H7 (cell line): ENCODE measurements around the gene TRIM32. TPM values are rescaled to one million over a fixed set of nuclear protein-coding genes. Genes with fewer than 3 reads are reported as not detected.

Source experiments
- DNase-seq: peaks from one replicate; pipeline ENCODE4 v3.0.0; 2012
- H3K27me3 ChIP-seq: 2 replicates; pipeline ENCODE4 v1.6.0; 2011; ENCODE audit warnings: mild to moderate bottlenecking, low read length; ENCODE audit not compliant: control insufficient read depth, insufficient read depth
- H3K36me3 ChIP-seq: replicated peaks from 2 replicates; pipeline ENCODE4 v1.5.1; 2011; ENCODE audit warnings: low read length; ENCODE audit not compliant: control insufficient read depth, insufficient read depth
- H3K4me3 ChIP-seq: 2 replicates; pipeline ENCODE4 v1.5.1; 2011; ENCODE audit warnings: low read depth, mild to moderate bottlenecking, control low read depth, low read length, moderate library complexity; ENCODE audit not compliant: insufficient read depth
- total RNA-seq: library from RNA; depleted of rRNA; stranded (reverse); fragments of >200 nt; shearing (Covaris generic); gene quantifications from 2 replicates; pipeline ENCODE4 v1.2.3, GENCODE V29; 2014

Gene TRIM32
- total RNA-seq, 1 experiment from 2014 or later = 13.6 TPM

DNA sequence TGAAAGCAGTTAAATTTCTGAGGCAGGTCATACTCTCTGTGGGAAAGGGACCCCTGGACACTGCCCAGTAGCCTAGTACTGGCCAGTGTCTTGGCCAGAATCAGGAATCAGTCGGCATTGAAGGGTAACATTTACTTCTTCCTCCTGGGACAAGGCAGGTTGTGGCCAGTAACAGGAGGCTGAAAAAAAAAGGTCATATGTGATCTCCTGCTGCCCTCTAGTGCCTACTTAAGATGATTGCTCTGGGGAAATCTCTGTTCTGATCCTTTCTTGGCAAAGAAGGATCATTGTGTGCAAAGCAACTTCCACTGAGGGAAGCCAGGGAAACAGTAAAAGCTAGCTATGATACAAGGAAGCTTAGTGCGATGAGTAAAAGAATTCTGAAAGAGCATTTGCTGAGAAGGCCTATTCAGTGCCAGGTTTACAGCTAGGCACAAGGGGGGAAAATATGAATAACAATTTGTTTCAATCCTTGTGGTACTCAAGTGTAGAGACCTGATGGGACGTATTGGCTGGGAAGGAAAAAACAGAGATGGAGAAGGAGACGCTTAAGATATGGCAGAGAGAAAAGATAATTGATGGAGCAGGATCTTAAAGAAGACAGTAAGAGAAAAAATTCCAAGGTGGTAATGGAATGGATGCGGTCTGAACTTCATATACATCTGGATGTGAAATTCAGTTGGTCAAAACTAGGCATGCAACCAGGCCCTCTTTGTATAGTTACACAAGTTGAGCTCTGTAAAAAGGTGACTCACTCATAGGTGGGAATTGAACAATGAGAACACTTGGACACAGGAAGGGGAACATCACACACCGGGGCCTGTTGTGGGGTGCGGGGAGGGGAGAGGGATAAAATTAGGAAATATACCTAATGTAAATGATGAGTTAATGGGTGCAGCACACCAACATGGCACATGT, 25.8 kb upstream of the TRIM32 start:
- no peaks in the 10 kb centered on the region for H3K27me3 ChIP-seq
- H3K4me3 ChIP-seq = no peak overlapping the region
- DNase-seq = peak; percentile 48
- H3K36me3 ChIP-seq = no peaks in the 10 kb centered on the region

GRCh38 chr9:116662646-116663310, 24.3 kb upstream of the TRIM32 start:
- H3K27me3 ChIP-seq = no peaks in the 10 kb centered on the region
- DNase-seq = no peak

GRCh38 chr9:116663581-116663980, 23.5 kb upstream of the TRIM32 start:
- DNase-seq = no peak

More at GRCh38 chr9:116662646-116663310, 24.3 kb upstream of the TRIM32 start:
- no peaks in the 10 kb centered on the region for H3K36me3 ChIP-seq
- no peak overlapping the region for H3K4me3 ChIP-seq

GRCh38 chr9:116668970-116669695, 18.0 kb upstream of the TRIM32 start:
- DNase-seq = no peak
- Histone ChIP-seq H3K36me3 (no peaks in the 10 kb centered on the region), H3K4me3 (no peak overlapping the region), H3K27me3 (no peaks in the 10 kb centered on the region)

More at GRCh38 chr9:116663581-116663980, 23.5 kb upstream of the TRIM32 start:
- Histone ChIP-seq H3K36me3 (no peaks in the 10 kb centered on the region), H3K27me3 (no peaks in the 10 kb centered on the region), H3K4me3 (no peak overlapping the region)

- Histone ChIP-seq H3K36me3 (no peaks in the 10 kb centered on the region), H3K4me3 (no peak overlapping the region), H3K27me3 (no peaks in the 10 kb centered on the region)
- no peak for DNase-seq
These were observed 15.5 kb upstream of the TRIM32 start for GRCh38 chr9:116671605-116672004.

DNA sequence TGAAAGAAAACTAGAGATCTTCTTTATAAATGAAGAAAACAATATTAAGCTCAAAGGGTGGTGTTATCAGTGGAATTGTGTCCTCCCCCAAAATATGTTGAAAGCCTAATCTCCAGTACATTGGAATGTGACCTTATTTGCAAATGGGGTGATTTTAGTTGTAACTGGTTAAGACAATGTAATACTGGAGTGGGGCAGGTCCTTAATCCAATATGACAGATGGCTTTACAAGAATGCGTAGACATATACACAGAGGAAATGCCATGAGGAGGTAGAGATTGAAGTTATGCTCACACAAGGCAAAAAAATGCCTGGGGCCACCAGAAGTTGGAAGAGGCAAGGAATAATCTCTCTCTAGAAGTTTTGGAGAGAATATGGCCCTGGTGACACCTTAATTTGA, 13.7 kb upstream of the TRIM32 start:
- Histone ChIP-seq H3K36me3 (no peaks in the 10 kb centered on the region), H3K27me3 (no peaks in the 10 kb centered on the region), H3K4me3 (no peak overlapping the region)
- no peak for DNase-seq

GRCh38 chr9:116674210-116674980, 12.7 kb upstream of the TRIM32 start:
- no peak for DNase-seq

DNA sequence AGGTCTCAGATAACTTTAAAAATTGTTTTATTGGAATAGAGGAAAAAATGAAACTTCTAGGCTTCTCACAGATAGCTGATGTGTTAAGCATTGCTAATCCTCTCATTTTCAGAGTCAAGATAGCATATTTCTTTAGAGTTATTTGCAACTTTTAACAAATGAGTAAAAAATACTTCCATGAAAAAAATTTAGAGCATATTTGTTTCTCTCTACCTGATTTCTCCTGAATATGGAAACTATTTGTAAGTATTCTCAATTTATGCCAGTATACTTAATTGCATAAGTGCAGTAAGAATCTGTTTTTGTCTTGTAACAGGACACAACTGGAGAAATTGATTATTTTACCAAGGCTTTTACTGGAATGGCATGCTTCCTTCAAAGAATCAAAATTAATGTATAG, 3.6 kb upstream of the TRIM32 start:
- DNase-seq = no peak
- no peaks in the 10 kb centered on the region for H3K36me3 ChIP-seq
- H3K27me3 ChIP-seq = peaks cover 1% of the 10 kb centered on the region; the same call in 1 of the 2 replicates
- H3K4me3 ChIP-seq = no peak overlapping the region

More at GRCh38 chr9:116674210-116674980, 12.7 kb upstream of the TRIM32 start:
- H3K36me3 ChIP-seq = no peaks in the 10 kb centered on the region
- H3K27me3 ChIP-seq = no peaks in the 10 kb centered on the region
- H3K4me3 ChIP-seq = no peak overlapping the region

DNA sequence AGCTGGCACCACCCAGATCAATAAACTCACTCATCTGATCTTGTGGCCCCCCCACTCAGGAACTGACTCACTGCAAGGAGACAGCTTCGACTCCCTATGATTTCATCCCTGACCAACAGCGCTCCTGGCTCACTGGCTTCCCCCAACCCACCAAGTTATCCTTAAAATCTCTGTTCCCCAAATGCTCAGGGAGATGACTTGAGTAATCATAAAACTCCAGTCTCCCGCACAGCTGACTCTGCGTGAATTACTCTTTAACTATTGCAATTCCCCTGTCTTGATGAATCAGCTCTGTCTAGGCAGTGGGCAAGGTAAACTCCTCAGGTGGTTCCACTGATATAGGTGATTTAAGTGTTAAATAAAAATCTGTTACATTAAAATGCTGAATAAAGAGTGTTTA, 1.9 kb upstream of the TRIM32 start:
- H3K27me3 ChIP-seq = peaks cover 1% of the 10 kb centered on the region; the same call in 1 of the 2 replicates
- no peak for DNase-seq

DNA sequence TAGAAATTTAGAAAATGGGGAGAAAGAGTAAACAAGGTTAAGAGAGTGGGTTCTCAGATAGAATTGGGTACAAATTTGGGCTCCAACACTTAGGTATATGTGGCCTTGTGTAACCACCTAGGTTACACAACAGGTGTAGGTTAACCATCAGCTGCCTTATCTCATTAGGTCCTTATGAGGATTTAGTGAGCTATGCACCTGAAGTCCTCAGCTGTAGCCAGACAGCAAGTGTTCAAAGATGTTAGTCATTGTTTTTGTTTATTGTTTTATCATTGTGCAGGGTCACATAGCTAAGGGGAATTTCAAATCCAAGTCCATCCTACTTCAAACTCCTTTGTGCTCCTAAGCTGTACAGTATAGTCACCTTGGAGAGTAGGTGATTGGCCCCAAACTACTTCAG, 970 bp upstream of the TRIM32 start:
- no peak overlapping the region for H3K4me3 ChIP-seq
- DNase-seq = no peak

More for the DNA sequence above, 1.9 kb upstream of the TRIM32 start:
- H3K4me3 ChIP-seq = no peak overlapping the region
- H3K36me3 ChIP-seq = no peaks in the 10 kb centered on the region

GRCh38 chr9:116686693-116687073, 422 bp upstream of the TRIM32 start:
- Histone ChIP-seq H3K27me3 (peaks cover 1% of the 10 kb centered on the region; the same call in 1 of the 2 replicates), H3K4me3 (peak overlapping the region; percentile 61), H3K36me3 (no peaks in the 10 kb centered on the region)
- DNase-seq = peak; percentile 48

More for the DNA sequence above, 970 bp upstream of the TRIM32 start:
- Histone ChIP-seq H3K27me3 (peaks cover 1% of the 10 kb centered on the region; the same call in 1 of the 2 replicates), H3K36me3 (no peaks in the 10 kb centered on the region)

- H3K4me3 ChIP-seq = peak overlapping the region; percentile 61
- DNase-seq = no peak
- H3K36me3 ChIP-seq = no peaks in the 10 kb centered on the region
- H3K27me3 ChIP-seq = peaks cover 1% of the 10 kb centered on the region; the same call in 1 of the 2 replicates
These were observed 640 bp downstream of the TRIM32 start for GRCh38 chr9:116687754-116688135.

DNA sequence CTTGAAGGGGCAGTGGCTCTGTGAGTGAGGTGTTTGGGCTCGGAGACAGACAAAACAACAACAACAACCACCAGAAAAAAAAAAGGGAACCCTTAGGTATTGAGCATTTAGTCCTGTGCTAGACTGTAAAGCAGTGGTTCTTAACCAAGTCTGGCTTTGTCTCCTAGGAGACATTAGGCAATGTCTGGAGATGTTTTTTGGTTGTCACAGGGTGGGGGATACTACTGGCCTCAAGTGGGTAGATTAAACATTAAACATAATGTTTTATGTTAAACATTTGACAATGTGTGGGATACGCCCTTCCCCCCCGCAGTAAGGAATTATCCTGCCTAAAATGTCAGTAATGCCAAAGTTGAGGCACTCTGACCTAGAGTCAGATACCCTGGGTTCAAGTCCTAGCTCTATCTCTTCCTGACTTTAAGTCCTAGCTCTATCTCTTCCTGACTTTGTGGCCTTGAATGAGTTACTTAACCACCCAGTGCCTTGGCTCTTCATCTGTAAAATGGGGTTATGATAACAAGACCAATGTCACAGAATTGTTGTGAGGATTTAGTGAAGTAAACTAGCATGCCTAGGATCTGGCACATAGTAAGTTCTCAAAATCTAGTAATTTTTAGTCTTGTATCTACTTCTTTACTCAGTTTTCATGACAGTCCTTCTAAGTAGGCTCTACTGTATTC, 1.8 kb downstream of the TRIM32 start:
- Histone ChIP-seq H3K27me3 (peaks cover 1% of the 10 kb centered on the region; the same call in 1 of the 2 replicates), H3K4me3 (no peak overlapping the region; the same call in 1 of the 2 replicates), H3K36me3 (no peaks in the 10 kb centered on the region)
- no peak for DNase-seq
